ENCODE results near the gene DYNLRB1.
"Not testable (repeated sequence)": the region's sequence is repeated elsewhere in the genome, so short reads cannot be mapped to it uniquely, and the experiment has no call there.

Gene DYNLRB1

DNA sequence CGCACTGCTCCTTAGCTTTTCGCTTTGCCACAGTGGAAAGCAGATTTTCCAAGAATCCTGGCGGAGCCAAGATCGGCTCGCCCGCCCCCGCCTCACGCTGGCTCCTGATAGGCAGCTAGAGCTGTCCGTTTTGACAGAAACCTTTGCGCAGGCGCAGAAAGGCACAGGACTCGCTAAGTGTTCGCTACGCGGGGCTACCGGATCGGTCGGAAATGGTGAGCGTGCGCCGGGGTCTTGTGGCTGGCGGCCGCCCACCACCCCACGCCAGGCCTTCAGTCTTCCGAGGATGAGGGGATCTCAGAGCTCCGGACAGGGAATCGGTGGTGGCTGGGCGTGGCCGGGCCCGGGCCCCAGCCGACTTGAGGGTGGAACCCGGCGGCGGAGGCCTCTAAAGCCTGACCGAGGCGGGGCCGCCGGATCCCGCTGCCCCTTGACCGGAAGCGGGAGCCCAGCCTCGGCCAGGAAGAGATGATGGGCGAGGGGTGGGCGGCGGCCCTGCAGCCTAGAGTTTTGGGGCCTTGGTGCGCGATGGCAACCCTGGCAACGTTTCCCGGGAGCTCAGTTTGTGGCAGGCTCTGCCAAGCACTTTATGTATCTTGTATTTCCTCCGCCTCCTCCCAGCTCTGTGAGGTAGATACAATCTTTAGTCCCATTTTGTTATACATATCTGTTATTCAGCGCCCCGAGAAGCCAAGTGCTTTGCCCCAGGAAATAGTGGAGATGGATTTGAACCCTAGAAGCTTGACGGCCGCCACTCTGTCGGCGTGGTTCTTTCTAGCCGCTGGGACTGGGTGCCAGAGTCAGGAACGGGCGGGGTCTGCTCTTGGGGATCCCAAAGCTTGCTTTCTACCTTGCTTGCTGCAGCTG lies at the start of gene DYNLRB1:
Gene DYNLRB1, plus strand, starts transcription at position 176 of the 867 bp plus-strand sequence. Its CDS starts 37 bp downstream, at position 213.
- DNase-seq = peak; percentile 92

DNA sequence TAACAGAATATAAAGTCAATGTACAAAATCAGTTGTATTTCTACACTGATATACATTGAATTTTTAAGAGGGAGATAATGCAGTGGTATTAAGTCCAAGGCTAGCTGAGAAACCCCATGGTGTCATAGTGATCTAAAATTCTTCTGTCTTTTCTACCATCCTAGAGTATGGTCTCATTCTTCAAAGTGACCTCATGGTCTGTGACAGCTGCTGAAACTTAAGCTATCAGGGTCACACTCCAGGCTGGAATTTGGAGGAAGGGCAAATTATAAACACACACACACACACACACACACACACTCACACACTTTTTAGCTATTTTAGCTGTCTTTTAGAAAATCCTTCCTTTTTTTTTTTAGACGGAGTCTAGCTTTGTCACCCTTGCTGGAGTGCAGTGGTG lies 47.3 kb upstream of the DYNLRB1 start:
- DNase-seq = no peak

DNA sequence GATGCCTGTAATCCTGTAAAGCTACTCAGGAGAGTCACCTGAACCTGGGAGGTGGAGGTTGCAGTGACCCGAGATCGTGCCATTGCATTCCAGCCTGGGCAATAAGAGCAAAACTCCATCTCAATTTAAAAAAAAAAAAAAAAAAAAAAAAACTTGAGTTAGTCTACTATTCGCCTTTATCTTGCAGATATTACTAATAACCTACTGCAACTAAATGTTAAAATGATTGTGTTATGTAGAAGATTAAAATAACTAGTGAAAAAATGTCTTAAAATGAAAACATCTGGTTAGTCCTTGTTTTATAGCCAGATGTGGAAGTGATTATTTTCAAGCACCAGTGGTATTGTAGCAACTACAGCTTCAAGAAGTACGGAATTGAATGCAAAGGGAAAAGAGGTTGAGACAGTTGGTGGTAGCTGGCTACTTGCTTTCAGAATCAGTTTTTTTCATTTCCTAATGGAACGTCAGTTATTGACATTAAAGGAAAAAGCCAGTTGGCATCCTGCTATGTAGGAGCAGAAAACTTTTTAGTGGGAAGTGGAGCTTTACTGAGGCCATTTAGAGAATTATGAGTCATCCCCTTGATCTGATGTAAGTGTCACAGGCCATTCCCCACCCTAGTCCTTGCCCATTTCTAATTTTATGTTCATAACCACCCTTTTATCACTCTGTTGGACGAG lies 43.8 kb upstream of the DYNLRB1 start:
- no peak for DNase-seq

DNA sequence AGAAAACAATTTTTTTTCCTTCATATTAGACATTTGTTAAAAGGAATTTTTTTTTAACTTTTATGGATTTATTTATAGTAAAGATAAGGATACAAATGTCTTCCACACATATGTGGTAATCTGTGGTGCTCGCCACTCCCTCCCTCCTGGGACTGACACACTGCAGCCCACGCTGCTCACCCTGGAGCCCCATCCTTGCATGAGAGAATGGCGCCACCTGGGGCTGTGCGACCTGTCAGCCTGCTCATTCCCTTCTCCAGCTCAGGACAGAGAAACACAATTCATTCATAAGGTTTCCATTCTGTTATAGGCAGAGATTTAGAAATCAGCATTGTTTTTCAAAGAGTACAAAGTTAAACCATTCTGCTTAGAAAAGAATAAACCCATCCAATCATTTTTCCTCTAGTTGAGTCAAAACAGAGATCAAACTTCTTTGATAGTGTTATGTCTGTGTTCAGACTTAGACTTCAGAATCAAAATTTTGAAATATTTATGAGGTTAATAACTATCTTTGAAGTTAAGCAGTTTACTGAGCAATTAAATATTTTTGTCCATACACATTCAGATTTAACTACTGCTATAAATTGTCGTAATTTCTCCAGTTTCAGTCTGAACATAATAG lies 42.8 kb upstream of the DYNLRB1 start:
- DNase-seq = no peak

DNA sequence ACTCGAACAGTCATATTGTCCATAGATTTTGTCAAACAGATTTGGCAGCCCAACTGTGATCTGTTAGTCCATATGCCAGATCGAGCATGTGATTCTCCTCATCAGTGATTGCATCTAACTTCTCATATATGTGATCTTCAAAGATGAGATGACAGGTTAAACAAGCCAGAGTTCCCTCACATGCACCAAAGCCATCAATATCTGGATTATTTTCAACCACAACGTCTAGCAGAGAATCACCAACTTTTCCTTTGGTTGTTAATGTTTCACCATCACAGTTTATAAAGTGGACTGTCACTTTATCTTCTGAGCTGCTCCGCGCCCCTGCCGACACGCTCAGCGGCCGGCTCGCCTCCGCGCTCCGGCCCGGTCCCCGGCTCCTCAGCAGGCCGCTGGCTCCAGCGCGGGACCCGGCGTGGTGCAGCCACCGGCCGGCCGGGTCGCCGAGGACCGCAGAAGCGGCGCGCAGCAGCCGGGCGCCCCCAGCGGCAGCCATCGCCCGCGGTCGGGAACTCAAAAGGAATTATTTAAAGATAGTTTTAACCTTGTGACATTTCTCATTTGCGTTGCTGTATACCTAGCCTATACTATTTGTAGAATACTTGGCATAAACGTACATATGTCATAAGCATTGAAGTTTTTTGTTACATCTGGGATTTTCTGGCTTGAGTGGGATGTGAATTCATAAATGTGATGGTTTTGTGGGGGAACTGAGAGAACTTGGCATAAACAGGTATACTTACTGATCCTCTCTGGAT lies 40.1 kb upstream of the DYNLRB1 start:
- DNase-seq = no peak

DNA sequence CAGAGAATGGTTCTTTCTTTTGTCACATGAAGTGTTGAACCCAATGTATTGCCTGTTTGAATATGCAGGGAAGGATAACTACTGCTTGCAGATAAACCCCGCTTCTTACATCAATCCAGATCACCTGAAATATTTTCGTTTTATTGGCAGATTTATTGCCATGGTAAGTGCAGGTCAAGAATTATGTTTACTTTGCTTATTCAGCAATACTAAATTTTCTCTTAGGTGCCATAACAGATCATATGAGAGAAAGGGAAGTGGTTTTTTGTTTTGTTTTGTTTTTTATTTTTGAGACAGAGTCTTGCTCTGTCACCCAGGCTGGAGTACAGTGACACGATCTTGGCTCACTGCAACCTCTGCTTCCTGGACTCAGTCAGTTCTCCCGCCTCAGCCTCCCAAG lies 36.6 kb upstream of the DYNLRB1 start:
- no peak for DNase-seq

DNA sequence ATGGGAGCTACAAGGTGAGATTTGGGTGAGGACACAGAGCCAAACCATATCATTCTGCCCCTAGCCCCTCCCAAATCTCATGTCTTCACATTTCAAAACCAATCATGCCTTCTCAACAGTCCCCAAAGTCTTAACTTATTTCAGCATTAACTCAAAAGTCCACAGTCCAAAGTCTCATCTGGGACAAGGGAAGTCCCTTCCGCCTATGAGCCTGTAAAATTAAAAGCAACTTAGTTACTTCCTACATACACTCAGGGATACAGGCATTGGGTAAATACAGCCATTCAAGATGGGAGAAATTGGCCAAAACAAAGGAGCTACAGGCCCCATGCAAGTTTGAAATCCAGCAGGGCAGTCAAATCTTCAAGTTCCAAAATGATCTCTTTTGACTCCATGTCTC lies 34.1 kb upstream of the DYNLRB1 start:
- DNase-seq = not testable (repeated sequence)

DNA sequence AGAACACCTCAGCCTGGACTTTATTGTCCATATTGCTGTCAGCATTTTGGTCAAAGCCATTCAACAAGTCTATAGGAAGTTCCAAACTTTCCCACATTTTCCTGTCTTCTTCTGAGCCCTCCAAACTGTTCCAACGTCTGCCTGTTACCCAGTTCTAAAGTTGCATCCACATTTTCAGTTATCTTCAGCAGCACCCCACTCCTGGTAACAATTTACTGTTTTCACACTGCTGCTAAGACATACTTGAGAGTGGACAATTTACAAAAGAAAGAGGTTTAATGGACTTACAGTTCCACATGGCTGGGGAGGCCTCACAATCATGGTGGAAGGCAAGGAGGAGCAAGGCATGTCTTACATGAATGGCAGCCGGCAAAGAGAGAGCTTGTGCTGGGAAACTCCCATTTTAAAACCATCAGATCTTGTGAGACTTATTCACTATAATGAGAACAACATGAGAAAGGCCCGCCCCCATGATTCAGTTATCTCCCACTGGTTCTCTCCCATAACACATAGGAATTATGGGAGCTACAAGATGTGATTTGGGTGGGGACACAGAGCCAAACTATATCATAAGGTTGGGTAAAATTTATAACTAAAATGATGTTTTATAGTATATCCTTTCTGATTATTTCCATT lies 32.5 kb upstream of the DYNLRB1 start:
- not testable (repeated sequence) for DNase-seq

DNA sequence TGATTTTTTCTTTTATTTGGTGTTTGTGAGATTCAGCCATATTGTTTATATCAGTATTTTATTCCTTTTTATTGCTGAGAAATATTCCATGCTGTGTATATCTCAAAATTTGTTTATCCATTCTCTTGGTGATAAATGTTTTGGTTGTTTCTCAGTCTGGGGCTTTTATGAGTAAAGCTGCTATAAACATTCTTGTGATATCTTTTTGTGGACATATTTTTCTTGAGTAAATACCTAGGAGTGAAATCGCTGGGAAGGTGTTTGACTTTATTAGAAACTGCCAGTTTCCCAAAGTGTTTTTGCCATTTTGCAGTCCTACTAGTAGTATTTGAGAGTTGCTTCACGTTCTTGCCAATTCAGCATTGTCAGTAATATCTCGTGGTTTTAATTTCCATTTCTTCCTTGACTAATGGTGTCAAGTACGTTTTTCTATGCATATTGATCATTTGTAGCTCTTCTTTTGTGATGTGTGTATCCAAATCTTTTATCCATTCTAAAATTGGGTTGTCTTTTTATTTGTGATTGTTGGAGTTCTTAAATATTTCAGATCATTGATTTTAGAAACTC lies 31.1 kb upstream of the DYNLRB1 start:
- DNase-seq = no peak

DNA sequence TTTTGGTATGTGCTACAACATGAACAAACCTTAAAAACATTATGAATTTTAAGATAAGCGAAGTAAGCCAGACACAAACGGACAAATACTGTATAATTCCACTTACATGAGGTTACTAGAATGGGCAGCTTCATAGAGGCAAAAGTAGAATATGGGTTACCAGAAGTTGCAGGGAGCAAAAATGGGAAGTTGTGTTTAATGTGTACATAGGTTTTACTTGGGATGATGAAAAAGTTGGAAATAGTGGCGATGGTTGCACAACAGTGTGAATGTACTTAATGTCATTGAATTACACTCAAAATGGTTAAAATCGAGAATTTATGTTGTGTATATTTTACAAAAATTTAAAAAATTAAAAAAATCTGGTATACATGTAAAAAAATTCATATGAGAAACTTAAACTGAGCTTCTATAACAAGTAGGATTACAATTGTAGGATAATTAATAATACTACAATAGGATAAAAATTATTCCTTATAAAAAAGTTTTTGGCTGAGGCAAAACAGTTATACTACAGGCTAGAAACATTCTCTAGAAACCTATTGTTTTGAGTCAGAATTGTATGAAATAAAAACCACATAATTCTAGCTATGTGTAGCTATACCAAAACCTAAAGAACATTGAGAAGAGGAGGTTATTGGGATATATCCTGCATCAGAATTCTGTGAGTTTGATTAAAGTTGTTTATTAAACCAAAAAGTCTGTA lies 24.8 kb upstream of the DYNLRB1 start:
- no peak for DNase-seq

DNA sequence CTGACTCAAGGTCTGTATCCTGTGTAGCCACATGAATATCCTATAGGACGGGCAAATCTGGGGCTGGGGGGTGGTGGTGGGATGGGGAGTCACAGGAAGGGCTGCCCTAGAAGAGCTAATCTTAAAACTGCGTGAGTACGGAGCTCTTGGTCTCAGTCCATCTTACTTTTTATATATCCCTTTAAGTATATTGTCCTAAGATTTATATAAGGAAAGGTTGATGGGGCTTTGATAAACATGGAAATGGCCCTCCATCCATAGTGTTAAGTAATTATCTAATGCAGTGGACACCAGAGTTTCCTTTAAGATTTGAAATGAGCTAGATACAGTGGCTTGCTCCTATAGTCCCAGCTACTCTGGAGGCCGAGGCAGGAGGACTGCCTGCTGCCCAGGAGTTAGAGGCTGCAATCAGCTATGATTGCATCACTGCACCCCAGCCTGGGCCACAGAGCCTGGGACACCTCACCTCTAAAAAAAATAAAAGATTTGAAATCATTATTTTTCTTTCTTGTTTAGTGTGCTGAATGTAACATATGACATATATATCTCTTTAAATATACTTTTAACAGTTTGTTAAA lies 24.2 kb upstream of the DYNLRB1 start:
- DNase-seq = no peak

DNA sequence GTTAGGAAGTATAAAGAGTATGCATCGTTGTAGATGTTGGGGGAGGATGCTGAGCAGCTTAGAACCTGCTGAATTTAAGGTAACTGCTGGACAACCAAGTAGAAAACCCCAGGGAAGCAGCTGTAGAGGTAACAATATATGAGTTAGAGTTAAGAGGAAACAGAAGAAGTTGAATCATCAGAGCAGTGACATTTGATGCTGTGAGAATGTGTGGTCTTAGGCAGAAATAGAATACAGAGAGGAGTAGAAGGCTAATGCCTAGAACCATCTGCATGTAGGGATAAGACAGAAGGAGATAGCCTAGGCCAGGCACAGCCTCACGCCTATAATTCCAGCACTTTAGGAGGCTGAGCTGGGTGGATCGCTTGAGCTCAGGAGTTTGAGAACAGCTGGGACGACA lies 22.6 kb upstream of the DYNLRB1 start:
- DNase-seq = no peak

DNA sequence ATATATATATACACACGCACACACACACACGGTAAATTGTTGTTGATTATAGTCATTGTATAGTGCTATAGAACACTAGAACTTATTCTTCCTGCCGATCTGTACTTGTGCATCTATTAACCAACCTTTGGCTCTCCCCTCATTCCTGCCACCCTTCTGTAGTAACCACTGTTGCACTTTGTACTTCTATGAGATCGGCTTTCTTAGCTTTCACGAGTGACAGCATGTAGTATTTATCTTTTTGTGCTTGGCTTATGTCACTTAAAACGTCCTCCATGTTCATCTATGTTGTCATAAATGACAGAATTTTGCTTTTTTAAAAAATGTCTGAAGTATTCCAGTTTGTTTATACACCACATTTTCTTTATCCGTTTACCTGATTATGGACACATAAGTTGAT lies 20.9 kb upstream of the DYNLRB1 start:
- DNase-seq = no peak

DNA sequence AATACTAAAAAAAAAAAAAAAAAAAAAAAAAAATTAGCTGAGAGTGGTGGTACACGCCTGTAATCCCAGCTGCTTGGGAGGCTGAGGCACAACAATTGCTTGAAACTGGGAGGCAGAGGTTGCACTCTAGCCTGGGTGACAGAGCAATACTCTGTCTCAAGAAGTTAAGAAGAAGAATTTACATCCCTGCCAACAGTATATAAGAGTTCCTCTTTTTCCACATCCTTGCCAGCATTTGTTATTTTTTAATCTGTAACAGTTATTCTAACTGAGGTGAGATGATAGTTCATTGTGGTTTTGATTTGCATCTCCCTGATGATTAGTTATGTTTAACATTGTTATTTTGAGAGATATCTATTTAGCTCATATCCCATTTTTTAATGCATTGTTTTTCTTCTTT lies 20.3 kb upstream of the DYNLRB1 start:
- no peak for DNase-seq

DNA sequence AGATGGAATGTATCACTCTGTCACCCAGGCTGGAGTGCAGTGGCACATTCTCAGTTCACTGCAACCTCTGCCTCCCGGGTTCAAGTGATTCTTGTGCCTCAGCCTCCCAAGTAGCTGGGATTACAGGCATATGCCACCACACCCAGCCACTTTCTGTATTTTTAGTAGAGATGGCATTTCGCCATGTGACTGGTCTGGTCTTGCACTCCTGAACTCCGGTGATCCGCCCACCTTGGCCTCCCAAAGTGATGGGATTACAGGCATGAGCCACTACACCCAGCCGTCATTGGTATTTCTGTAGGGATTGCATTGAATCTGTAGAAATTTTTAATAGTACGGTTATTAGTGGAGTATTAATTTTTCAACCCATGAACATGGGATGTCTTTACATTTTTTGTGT lies 18.6 kb upstream of the DYNLRB1 start:
- not testable (repeated sequence) for DNase-seq

DNA sequence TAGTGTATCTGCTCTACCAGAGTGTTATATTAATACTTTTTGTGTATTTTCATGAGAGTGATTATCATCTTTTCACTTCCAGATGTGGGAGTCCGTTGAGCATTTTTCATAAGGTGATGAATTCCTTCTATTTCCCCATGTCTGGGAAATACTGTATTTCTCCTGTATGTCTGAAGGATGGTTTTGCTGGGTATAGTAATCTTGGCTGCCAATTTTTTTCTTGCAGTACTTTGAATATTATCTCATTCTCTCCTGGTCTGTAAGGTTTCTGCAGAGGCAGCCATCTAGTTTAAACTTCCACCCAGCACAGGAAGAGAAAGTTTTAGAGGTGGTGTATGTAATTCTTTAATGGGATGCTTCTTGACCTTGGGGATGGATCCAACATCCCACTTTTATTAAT lies 15.4 kb upstream of the DYNLRB1 start:
- no peak for DNase-seq

DNA sequence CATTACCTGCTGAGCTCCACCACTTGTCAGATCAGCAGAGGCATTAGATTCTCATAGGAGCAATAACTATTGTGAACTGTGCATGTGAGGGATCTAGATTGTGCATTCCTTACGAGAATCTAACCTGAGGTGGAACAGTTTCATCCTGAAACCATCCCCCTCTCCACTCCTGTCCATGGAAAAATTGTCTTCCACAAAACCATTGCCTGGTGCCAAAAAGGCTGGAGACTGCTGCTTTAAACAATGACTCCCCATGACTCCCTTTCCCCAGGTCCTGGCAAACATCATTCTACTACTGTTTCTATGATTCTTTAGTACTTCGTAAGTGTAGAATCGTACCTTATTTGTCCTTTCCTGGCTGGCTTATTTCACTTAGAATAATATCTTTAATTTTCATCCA lies 9.7 kb upstream of the DYNLRB1 start:
- DNase-seq = no peak

DNA sequence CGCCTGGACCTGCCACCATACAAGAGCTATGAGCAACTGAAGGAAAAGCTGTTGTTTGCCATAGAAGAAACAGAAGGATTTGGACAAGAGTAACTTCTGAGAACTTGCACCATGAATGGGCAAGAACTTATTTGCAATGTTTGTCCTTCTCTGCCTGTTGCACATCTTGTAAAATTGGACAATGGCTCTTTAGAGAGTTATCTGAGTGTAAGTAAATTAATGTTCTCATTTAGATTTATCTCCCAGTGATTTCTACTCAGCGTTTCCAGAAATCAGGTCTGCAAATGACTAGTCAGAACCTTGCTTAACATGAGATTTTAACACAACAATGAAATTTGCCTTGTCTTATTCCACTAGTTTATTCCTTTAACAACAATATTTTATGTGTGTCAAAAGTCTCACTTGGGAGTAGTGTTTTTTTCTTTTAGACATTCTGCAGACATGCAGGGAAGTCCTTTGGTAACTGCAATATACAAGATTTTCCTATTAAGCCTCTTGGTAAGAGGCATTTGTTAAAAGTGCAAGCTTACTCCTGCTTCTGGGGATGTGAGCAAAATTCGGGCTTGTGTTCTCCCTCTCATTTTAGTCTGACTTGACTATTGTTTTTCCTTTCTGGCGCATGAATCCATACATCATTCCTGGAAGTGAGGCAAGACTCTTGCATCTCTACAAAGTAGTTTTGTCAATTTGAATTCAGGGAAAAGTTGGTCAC lies 8.4 kb upstream of the DYNLRB1 start:
- DNase-seq = no peak

DNA sequence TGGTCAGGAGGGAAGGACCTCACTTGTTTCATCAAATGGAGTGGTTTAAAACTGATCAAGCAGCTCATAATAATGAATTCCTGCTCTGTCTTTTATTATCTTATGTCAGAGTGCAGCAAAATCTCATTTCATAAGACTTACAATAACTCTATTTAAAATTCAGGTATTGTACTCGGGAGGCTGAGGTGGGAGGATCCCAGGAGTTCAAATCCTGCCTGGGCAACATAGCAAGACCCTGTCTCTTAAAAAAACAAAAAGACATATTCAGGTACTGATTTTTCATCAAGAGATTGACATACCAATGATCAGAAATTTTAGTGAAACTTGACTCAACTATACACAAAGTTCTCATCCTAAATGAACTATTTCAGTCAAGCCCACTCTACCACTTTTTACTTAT lies 5.6 kb upstream of the DYNLRB1 start:
- DNase-seq = no peak

DNA sequence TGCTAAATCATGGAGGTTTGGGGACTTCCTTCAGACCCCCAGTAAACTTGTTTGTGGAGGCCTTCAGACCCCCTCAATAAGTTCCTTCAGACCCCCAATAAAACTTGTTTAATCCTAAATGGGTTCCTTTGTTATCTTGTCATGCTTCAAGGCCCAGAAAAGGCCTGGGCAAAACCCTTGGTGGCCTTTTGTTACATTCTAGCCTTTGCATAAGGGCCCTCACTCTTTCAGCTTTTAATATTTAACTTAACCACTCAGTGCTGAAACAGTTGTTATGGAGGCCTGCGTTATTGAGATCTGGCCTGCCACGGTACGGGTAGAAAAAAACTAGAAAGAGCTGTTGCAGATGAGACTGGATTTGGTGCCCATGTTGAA lies 4.3 kb upstream of the DYNLRB1 start:
- no peak for DNase-seq

Measured in NCI-H1048 (cell line).